HepG2 (cell line): Measurements from ENCODE around the gene SFXN5. TPM values are rescaled to one million over a fixed set of nuclear protein-coding genes. Genes with fewer than 3 reads are reported as not detected.

Experiments used
- CBX2 ChIP-seq, 2 experiments: fragments of 200-600 bp in 1 of 2; sonication (generic); formaldehyde crosslinking in 1 of 2; IDR thresholded peaks; 2 replicates each; pipeline versions ENCODE4 v1.7.0 to v1.8.1; 2018 to 2022; ENCODE audit warnings: low read depth in 2 of 2, low read length in 1 of 2, mild to moderate bottlenecking in 1 of 2, missing genetic modification reagents in 1 of 2
- JUN ChIP-seq: sonication (generic); formaldehyde crosslinking; IDR thresholded peaks from 2 replicates; pipeline ENCODE4 v1.4.0; 2020; ENCODE audit warnings: mild to moderate bottlenecking, missing genetic modification reagents
- MEIS1 ChIP-seq: sonication (generic); formaldehyde crosslinking; IDR thresholded peaks from 2 replicates; pipeline ENCODE4 v1.9.0; 2021; ENCODE audit warnings: mild to moderate bottlenecking, missing genetic modification reagents, moderate library complexity, borderline replicate concordance
- MTA3 ChIP-seq: sonication (generic); formaldehyde crosslinking; IDR thresholded peaks from 2 replicates; pipeline ENCODE4 v1.4.0; 2020; ENCODE audit warnings: missing genetic modification reagents
- NCOA2 ChIP-seq: sonication (generic); formaldehyde crosslinking; IDR thresholded peaks from 2 replicates; pipeline ENCODE4 v1.8.0; 2022; ENCODE audit warnings: inconsistent platforms
- PITX1 ChIP-seq: sonication (generic); formaldehyde crosslinking; IDR thresholded peaks from 2 replicates; pipeline ENCODE4 v1.5.1; 2020; ENCODE audit warnings: mild to moderate bottlenecking, missing genetic modification reagents
- PRDM4 ChIP-seq: sonication (generic); formaldehyde crosslinking; IDR thresholded peaks from 2 replicates; pipeline ENCODE4 v1.9.0; 2021; ENCODE audit warnings: missing genetic modification reagents, borderline replicate concordance
- SIN3A ChIP-seq: IDR thresholded peaks from 2 replicates; pipeline ENCODE4 v1.6.1; 2011; ENCODE audit warnings: low read depth, mild to moderate bottlenecking, control low read depth, low read length, borderline replicate concordance
- TARDBP ChIP-seq: sonication (generic); formaldehyde crosslinking; IDR thresholded peaks from 2 replicates; pipeline ENCODE4 v1.8.0; 2022; ENCODE audit warnings: mild to moderate bottlenecking, missing genetic modification reagents
- TFDP2 ChIP-seq: sonication (generic); formaldehyde crosslinking; IDR thresholded peaks from 2 replicates; pipeline ENCODE4 v1.4.0; 2020; ENCODE audit warnings: missing genetic modification reagents
- THRA ChIP-seq: sonication (generic); formaldehyde crosslinking; IDR thresholded peaks from 2 replicates; pipeline ENCODE4 v1.4.0; 2020; ENCODE audit warnings: missing genetic modification reagents, borderline replicate concordance
- ZFX ChIP-seq: sonication (generic); formaldehyde crosslinking; IDR thresholded peaks from 2 replicates; pipeline ENCODE4 v1.4.0; 2020; ENCODE audit warnings: mild to moderate bottlenecking, low read depth, missing genetic modification reagents, moderate library complexity
- ZFYVE20 ChIP-seq: sonication (generic); formaldehyde crosslinking; IDR thresholded peaks from 2 replicates; pipeline ENCODE4 v1.8.0; 2023; ENCODE audit warnings: low read depth, mild to moderate bottlenecking, moderate library complexity, missing genetic modification reagents, borderline replicate concordance
- ZNF101 ChIP-seq: sonication (generic); formaldehyde crosslinking; IDR thresholded peaks from 2 replicates; pipeline ENCODE4 v1.4.0; 2020; ENCODE audit warnings: mild to moderate bottlenecking, low read depth, missing genetic modification reagents, borderline replicate concordance
- ZNF20 ChIP-seq: sonication (generic); formaldehyde crosslinking; IDR thresholded peaks from 2 replicates; pipeline ENCODE4 v1.4.0; 2020; ENCODE audit warnings: mild to moderate bottlenecking, moderate library complexity, missing genetic modification reagents
- ZNF3 ChIP-seq: IDR thresholded peaks from 2 replicates; pipeline ENCODE4 v1.7.0; 2017; ENCODE audit warnings: inconsistent platforms
- ZNF382 ChIP-seq: sonication (generic); formaldehyde crosslinking; IDR thresholded peaks from 2 replicates; pipeline ENCODE4 v1.5.0; 2020; ENCODE audit warnings: missing genetic modification reagents, mild to moderate bottlenecking, borderline replicate concordance
- ZNF530 ChIP-seq: sonication (generic); formaldehyde crosslinking; IDR thresholded peaks from 2 replicates; pipeline ENCODE4 v1.5.0; 2020; ENCODE audit warnings: low read depth, mild to moderate bottlenecking, missing genetic modification reagents
- ZNF746 ChIP-seq: sonication (generic); formaldehyde crosslinking; IDR thresholded peaks from 2 replicates; pipeline ENCODE4 v1.8.0; 2022; ENCODE audit warnings: mild to moderate bottlenecking, missing genetic modification reagents
- polyA plus RNA-seq, 8 experiments: library from polyadenylated mRNA; depleted of rRNA in 3 of 8; stranded (reverse) in 7 of 8; unstranded in 1 of 8; fragments of >200 nt; fragmentation: Illumina TruSeq in 4 of 8; extraction: Trizol in 4 of 8; gene quantifications; 2 replicates each; pipeline versions ENCODE4 v1.2.1 to v1.2.3, GENCODE V29; 2011 to 2016; ENCODE audit warnings: low read depth in 4 of 8, missing spikeins in 1 of 8, mixed read lengths in 1 of 8; ENCODE audit not compliant: insufficient read depth in 1 of 8
- total RNA-seq, 5 experiments: library from RNA; depleted of rRNA; stranded (reverse); fragments of >200 nt; fragmentation: Illumina TruSeq; extraction: Trizol; gene quantifications; 2 replicates each; pipeline ENCODE4 v1.2.3, GENCODE V29; 2016; ENCODE audit warnings: low read depth in 1 of 5

Gene SFXN5
- total and polyA plus RNA-seq, 2 of the 13 experiments (the other 11 are each of a cell fraction or from before 2014, with no cell fraction given) = 34.9 to 37.4 TPM

GRCh38 chr2:73112913-73113854 is 41.7 kb upstream of the SFXN5 start, which contains the start of gene RAB11FIP5 (continued):
- TF ChIP-seq CBX2 (IDR thresholded peaks at IDR 0.05; ENCODE audit: low read depth, low read length) = no peak
- no peak for TF ChIP-seq CBX2 (CRISPR knock-in tag; IDR thresholded peaks at IDR 0.05; ENCODE audit: low read depth)
- TF ChIP-seq ZNF101 = peak; percentile 74; the same call in 1 of the 2 replicates
- no peak for TF ChIP-seq MEIS1 (CRISPR knock-in tag)
- TF ChIP-seq ZFX (CRISPR knock-in tag) = no peak; the same call in 1 of the 2 replicates
- TF ChIP-seq ZFYVE20 (CRISPR knock-in tag) = no peak
- TF ChIP-seq ZNF530 = no peak
- no peak for TF ChIP-seq TARDBP (CRISPR knock-in tag)
- no peak for TF ChIP-seq PRDM4
- TF ChIP-seq JUN (CRISPR knock-in tag) = no peak
- TF ChIP-seq THRA (CRISPR knock-in tag) = peak; percentile 17; the same call in 1 of the 2 replicates
- TF ChIP-seq ZNF746 (CRISPR knock-in tag) = peak; percentile 58; the same call in 1 of the 2 replicates
- no peak for TF ChIP-seq ZNF382 (CRISPR knock-in tag)
- TF ChIP-seq ZNF20 (CRISPR knock-in tag) = no peak
- TF ChIP-seq ZNF3 (CRISPR knock-in tag) = 0 out of 2 replicates have a peak, but pooled peaks have one; percentile 18
- peak; percentile 57; the same call in 1 of the 2 replicates for TF ChIP-seq PITX1 (CRISPR knock-in tag)
- TF ChIP-seq NCOA2 (CRISPR knock-in tag) = peak; percentile 36
- peak; percentile 85 for TF ChIP-seq TFDP2
- TF ChIP-seq SIN3A = peak; percentile 17; the same call in 1 of the 2 replicates
- no peak for TF ChIP-seq MTA3 (CRISPR knock-in tag)
